H54 (cell line): Measurements from ENCODE around the gene CBFA2T3.
A peak's percentile ranks its signal among the peaks of the same experiment; 100 is the strongest.

Source experiments
- DNase-seq: peaks from one replicate; pipeline ENCODE4 v3.0.0; 2011; ENCODE audit warnings: low spot score, mixed read lengths; ENCODE audit not compliant: insufficient read length
- FAIRE-seq: peaks from 3 replicates; lab custom pipeline; 2011; peaks lifted over from hg19 to GRCh38; lab: Jason Lieb, UNC
- POLR2A ChIP-seq: IDR thresholded peaks from 2 replicates; pipeline ENCODE4 v1.6.1; 2011; ENCODE audit warnings: low read depth, mild to moderate bottlenecking, low read length

The CBFA2T3 gene

DNA sequence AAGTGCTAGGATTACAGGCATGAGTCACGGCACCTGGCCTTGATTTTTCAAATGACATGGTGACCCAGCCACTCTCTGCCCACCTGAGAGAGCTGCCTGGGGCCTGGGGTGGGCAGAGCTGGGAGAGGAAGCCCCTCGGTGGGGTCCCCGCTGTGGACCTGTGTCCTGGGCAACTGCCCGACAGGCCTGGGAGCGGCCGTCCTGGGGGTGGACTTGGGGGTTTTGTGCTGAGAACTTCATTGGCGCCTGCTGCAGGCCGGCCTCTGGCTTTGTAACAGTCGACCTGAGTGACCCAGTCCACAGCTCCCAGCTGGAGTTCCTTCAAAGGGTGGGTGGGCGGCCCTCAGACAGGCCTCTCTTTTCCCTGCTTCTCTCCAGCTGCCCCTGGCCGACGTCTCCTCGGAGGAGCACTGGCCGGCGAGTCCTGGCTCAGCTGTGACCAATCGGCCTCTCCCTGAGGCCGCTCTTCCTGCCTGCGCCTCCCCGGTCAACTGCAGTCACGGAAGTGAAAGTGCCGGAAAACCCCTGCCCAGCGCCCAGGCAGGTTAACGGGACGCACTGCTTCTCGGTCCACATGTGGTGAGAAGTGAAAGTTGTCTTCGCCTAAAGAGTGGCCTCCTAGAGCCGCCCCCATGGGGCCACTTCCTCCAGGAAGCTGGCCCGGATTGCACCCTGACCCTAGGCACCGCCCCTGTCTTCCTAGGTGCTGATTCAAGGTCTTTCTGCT is 5.5 kb downstream of the CBFA2T3 start:
- no peak for TF ChIP-seq POLR2A
- FAIRE-seq, result no peak

DNA sequence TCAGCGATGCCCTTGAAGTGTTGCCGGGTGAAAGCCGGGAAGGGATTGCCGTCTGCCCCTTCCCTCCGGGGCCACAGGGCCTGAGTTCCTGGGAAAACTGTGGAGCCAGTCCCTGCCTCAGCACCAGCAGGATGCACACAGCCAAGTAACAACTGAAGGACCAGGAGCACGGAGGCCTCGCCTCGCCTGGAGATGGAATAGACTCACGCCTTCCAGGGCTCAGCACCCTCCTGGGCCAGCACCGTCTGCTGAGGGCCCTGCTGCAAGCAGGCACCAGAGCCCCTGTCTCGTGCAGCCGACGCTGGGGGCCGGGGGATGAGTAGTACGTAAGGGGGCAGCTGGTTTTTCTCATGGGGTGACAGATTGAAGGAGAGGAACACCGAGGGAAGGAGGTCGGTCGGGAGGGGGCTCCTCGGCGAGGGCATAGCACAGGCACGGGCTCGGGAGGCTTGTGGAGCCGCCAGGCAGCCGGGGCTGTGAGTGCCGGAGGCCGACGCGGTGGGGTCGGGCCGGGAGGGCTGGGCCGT is 6.4 kb downstream of the CBFA2T3 start:
- TF ChIP-seq POLR2A, result no peak
- FAIRE-seq (no peak), DNase-seq (no peak)

More for the DNA sequence above, 5.5 kb downstream of the CBFA2T3 start:
- no peak for DNase-seq

GRCh38 chr16:88970050-88970449 is 7.0 kb downstream of the CBFA2T3 start:
- TF ChIP-seq POLR2A, result no peak
- FAIRE-seq (no peak), DNase-seq (no peak)

DNA sequence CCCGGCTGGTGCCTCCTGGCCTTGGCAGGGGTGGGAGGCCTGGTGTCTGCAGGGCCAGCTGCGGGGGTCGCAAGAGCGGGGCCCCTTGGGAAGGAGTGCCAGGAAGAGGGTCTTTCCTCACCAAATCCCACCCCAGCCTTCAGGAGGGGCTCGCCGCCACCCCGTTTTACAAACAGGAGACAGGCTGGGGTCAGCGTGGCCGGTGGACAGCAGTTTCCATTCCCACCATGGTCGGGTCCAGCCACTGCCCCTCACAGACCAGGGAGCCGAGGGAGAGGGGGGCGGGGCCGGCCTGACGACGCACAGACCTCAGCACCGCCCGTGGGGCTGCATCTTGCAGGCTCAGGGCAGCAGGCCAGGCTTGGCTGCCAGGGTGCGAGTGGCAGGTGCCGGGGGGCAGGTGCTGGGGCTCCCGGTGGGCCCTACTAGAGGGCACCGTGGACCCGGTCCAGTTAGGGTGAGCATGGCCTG is 7.6 kb downstream of the CBFA2T3 start:
- no peak for FAIRE-seq
- TF ChIP-seq POLR2A, result no peak
- no peak for DNase-seq

DNA sequence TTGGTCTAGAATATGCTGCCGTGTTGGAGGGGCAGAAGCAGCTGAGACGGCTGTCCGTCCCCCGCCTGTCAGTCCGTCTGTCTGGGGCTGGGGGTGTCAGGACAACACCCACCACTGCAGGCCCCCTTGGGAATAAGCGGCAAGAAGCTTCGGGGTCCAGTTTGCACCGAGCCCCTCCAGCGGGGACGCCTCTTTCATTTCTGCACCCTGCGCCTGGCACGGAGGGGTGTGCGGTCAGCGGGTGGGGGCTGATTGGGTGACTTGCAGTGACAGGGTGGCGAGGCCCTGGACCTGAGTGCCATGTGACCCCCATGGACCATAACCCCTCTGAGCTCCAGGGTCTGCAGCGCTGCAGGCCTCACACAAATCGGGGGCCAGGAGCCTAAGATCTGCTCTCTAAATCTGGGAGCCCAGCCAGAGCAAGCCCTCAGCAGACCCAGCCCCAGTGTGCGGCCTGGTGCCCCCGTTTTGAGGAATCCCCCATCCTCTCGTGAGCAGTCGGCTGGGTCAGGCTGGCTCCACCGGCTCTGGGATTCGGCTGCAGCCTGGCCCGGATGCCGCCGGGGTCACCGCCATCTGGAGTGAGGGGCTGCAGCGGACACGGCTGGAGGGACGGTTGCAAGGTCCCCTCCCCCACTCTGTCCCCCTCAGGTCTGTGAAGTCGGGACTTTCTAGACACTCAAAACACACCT is 8.3 kb downstream of the CBFA2T3 start:
- FAIRE-seq, result no peak
- TF ChIP-seq POLR2A, result no peak
- DNase-seq, result no peak

DNA sequence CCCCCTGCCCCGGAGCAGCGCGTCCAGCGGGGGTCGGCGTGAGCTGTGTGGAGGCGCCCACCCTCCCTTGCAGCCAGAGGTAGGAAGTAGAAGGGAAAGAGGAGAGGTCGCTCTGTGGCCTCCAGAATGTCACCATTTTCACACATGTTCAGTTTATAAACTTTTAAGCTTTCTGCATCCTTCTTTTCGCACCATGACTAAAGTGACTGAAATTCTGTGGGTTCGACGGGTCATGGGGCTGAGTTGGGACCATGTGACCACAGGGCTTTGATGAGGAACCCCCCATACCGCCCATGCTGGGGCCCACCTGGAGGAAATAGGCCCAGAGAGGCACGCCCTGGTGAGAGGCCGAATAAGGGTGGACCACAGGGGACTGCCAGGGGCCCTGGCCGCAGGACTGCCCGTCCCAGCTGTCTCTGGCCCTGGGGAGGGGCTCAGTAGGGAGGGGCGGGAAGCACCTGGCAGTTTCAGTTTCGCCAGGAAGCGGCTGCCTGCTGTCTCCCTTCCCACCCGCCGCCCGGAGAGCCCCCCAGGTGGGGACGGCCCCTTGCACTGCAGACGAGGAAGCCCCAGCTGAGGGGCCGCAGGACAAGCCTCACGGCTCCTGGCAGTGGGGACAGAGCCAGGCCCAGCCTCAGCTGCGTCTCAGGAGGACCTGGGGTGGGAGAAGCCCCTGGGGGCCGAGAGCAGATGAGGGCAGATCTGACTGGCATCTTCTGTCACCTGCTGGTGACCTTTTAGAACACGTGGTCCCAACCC is 9.0 kb downstream of the CBFA2T3 start:
- DNase-seq (no peak), FAIRE-seq (no peak)
- TF ChIP-seq POLR2A, result no peak

DNA sequence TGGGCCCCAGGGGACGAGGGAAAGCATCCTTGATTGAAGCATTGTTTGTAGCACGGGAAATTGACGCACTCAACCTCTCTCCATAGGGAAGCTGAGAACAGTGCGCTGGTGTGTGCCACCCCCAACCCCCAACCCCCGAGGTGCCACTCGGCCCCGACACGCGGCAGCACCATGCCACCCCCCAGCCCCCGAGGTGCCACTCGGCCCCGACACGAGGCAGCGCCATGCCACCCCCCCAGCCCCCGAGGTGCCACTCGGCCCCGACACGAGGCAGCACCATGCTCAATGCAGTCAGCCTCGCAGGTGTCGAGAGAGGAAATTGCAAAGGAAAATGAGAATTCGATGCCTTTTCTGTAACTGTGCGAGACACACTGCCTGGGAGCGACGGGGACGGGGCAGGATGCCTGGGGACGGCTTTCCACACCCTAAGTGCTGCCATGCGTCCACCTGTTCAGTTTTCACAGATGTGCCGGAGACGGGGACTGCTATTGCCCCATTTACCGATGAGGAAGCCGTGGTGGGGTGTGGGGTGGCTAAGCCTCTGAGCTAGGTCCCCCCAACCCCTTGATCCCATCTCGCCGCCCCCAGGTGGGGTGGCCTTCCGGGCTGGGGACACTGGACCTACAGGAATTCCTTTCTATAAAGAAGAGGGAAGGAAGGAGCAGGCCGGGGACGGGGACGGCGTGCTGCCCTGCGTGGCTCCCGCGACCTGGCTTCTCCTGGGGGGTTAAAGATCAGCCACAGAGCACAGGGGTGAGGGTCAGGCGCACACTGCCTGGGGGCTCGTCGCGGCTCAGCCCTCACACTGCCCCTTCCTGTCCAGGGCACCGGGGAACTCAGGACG is 9.8 kb downstream of the CBFA2T3 start:
- no peak for FAIRE-seq

DNA sequence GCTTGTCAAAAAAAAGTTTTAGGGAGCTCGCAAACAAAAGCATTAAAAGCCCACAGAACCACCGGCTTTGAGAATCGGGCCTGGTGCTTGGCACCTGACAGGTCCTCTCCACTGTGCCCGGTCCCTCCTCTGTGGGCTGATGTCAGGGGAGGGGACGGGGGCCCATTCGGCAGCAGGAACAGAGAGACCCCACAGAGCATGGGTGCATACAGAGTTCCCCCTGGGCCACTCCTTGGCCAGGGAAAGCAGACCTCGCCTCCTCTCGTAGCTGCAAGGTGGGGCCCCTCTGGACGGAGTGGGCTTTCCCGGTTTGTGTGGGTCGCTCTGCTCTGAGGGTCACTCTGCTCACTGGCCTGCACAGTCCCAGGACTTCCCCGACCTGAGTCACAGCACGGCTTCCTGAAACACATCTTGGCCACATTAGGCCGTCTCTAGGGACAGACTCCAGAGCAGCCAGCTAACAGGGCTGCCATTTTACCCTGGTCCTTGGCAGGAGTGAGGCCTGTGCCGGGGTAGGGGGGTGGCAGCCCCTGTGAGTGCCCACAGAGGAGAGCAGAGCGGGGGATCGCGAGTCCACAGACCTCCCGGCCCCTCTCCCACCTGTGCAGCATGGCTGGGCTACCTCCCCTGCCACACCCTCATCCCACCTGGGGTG is 11.1 kb downstream of the CBFA2T3 start:
- no peak for TF ChIP-seq POLR2A
- FAIRE-seq (no peak), DNase-seq (no peak)

More for the DNA sequence above, 9.8 kb downstream of the CBFA2T3 start:
- TF ChIP-seq POLR2A, result no peak
- no peak for DNase-seq

DNA sequence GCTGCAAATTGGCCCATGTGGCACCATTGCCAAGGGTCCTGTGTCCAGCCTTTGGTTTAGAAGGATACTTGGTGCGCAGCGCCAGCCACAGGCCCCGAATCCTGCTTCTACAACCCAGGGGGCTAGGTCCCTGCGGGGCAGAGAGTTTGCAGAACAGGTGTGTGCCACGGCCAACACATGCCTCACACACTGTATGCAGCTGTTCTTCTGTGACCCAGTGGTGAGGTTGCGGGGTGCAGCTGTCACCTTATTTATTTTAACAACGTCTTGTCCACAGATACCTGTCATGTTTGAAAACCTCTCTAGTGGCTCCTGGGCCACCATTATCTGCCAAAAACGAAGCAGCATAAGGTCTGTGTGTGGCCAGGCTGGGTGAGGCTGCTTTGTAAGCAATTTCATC is 11.6 kb downstream of the CBFA2T3 start:
- FAIRE-seq (no peak), DNase-seq (no peak)
- no peak for TF ChIP-seq POLR2A

DNA sequence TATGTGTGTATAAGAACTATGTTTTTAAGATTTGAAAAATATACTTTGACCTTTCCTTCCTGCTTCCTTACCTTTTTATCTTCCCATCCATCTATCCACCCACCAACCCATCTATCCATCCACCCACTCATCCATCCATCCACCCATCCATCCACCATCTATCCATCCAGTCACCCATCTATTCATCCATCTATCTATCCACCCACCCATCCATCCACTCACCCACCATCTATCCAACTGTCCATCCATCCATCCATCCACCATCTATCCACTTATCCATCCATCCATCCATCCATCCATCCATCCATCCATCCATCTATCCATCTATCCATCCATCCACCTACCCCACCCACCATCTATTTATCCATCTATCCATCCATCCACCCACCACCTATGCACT is 12.4 kb downstream of the CBFA2T3 start:
- TF ChIP-seq POLR2A, result no peak
- FAIRE-seq, result no peak

DNA sequence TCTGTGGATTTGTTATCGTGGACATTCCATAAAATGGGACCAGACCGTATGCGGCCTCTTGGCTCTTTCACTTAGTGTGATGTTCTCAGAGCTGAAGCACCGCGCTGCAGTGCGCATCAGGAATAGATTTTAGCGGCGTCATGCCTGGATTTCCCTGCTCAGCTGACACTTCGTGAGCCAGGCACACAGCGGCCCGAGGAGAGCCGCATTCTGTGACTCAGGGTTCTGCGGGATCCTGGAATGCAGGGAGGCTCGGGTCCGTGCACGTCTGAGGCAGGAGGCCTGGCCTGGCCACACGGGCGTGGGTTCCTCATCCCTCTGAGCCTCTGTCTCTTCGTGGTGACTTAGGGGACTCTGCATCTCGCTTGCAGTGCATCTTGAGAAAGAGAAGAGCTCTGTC is 13.4 kb downstream of the CBFA2T3 start:
- FAIRE-seq, result no peak
- DNase-seq, result peak; percentile 73
- no peak for TF ChIP-seq POLR2A

More for the DNA sequence above, 12.4 kb downstream of the CBFA2T3 start:
- DNase-seq, result no peak

- no peak for FAIRE-seq
- no peak for DNase-seq
- TF ChIP-seq POLR2A, result no peak
Observed at GRCh38 chr16:88962478-88963152, 14.4 kb downstream of the CBFA2T3 start.
